ENCODE data around the gene PTCHD1.

PTCHD1 gene

DNA sequence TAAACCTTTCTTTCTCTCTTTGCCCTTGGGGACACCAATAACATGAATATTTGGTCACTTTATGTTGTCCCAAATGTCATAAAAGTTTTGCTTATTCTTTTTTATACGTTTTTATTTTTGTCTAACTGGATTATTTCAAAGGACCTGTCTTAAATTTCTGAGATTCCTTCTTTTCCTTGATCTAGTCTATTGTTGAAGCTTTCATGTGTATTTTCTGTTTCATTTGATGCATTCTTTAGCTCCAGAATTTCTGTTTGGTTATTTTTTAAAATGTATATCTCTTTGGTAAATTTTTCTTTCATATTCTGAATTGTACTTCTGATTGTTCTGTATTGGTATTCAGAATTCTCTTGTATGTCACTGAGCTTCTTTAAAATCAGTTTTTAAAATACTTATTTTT is 88.3 kb downstream of the PTCHD1 start:
- TF ChIP-seq, protein P1, sequence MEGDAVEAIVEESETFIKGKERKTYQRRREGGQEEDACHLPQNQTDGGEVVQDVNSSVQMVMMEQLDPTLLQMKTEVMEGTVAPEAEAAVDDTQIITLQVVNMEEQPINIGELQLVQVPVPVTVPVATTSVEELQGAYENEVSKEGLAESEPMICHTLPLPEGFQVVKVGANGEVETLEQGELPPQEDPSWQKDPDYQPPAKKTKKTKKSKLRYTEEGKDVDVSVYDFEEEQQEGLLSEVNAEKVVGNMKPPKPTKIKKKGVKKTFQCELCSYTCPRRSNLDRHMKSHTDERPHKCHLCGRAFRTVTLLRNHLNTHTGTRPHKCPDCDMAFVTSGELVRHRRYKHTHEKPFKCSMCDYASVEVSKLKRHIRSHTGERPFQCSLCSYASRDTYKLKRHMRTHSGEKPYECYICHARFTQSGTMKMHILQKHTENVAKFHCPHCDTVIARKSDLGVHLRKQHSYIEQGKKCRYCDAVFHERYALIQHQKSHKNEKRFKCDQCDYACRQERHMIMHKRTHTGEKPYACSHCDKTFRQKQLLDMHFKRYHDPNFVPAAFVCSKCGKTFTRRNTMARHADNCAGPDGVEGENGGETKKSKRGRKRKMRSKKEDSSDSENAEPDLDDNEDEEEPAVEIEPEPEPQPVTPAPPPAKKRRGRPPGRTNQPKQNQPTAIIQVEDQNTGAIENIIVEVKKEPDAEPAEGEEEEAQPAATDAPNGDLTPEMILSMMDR (IDR thresholded peaks at IDR 0.05; ENCODE audit: extremely low read depth, insufficient read depth, missing control alignments): no peak
- DNase-seq (ENCODE audit: low spot score): no peak
- in situ Hi-C loops (cut with MboI; ENCODE audit: low pct_unique_long_range_greater_than_20kb, low sequenced_read_pairs, unreplicated experiment): no loop called here

DNA sequence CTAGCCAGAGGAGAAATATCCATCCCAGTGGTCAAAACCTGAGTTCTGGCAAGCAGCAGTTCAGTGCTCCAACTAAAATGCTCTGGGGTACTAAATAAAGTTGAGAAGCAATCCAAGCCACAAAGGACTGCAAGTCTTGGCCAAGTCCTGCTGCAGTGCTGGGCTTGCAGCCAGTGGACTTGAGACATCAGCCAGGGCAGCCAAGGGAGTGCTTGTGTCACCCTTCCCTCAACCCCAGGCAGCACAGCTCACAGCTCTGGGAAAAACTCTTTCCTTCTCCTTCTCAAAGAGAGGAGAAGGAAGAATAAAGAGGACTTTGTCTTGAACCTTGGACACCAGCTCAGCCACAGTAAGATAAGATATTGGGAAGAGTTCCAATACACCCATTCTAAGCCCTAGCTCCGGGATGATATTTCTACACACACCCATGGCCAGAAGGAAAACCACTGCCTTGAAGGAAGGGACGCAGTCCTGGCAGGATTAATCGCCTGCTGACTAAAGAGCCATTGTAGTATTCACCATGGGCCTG is 99.8 kb downstream of the PTCHD1 start:
- in situ Hi-C loops (cut with MboI; ENCODE audit: low pct_unique_long_range_greater_than_20kb, low sequenced_read_pairs, unreplicated experiment): no loop called here
- DNase-seq (ENCODE audit: low spot score): no peak
- TF ChIP-seq, protein P1 (IDR thresholded peaks at IDR 0.05; ENCODE audit: extremely low read depth, insufficient read depth, missing control alignments): no peak

DNA sequence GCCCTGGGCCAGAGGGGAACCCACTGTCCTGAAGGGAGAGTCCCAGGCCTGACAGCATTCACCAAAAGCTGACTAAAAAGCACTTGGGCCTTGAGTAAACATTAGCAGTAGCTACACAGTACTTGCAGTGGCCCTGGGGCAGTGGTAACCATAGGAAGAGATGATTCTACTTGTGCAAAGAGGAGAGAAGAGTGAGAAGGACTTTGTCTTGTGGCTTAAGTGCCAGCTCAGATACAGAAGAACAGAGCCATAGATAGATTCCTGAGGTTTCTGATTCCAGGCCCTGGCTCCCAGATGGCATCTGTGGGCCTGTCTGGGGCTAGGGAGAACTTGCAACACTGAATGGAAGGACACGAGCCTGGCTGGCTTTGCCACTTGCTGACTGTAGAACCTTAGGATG is 100.5 kb downstream of the PTCHD1 start:
- in situ Hi-C loops (cut with MboI; ENCODE audit: low pct_unique_long_range_greater_than_20kb, low sequenced_read_pairs, unreplicated experiment): no loop called here
- no peak for DNase-seq (ENCODE audit: low spot score)
- TF ChIP-seq, protein P1 (IDR thresholded peaks at IDR 0.05; ENCODE audit: extremely low read depth, insufficient read depth, missing control alignments): no peak

DNA sequence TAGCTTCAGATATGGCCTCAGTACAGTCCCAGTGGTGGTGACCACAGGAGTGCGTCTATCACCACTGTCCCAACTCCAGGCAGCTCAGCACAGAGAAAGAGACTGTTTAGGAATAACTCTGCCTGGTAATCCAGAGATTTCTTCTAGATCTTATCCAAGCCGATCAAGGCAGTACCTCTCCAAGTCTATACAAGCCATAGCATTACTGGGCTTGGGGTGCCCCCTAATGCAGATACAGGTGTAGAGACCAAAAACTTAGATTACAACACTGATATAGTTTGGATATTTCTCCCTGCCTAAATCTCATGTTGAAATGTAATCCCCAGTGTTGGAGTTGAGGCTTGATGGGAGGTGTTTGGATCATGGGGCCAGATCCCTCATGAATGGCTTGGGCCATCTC is 100.9 kb downstream of the PTCHD1 start:
- no peak for DNase-seq (ENCODE audit: low spot score)
- in situ Hi-C loops (cut with MboI; ENCODE audit: low pct_unique_long_range_greater_than_20kb, low sequenced_read_pairs, unreplicated experiment): no loop called here
- TF ChIP-seq, protein P1 (IDR thresholded peaks at IDR 0.05; ENCODE audit: extremely low read depth, insufficient read depth, missing control alignments): no peak

DNA sequence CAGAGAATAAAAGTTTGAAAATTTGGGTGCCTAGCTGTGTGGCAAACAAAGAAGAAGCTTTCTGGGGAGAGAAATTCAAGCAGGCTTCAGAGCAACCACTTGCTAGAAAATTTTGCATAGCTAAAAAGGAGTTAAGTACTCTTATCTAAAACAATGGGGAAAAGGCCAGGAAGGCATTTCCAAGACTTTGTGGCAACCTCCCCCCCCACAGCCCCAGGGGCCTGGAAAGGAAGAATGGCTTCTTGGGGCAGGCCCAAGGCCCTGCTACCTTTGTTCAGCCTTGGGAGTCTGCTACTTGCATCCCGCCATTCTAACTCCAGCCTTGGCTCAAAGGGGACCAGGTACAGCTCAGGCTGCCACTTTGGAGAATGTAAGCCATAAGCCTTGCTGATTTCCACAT is 102.2 kb downstream of the PTCHD1 start:
- TF ChIP-seq, protein P1 (IDR thresholded peaks at IDR 0.05; ENCODE audit: extremely low read depth, insufficient read depth, missing control alignments): no peak
- in situ Hi-C loops (cut with MboI; ENCODE audit: low pct_unique_long_range_greater_than_20kb, low sequenced_read_pairs, unreplicated experiment): no loop called here
- DNase-seq (ENCODE audit: low spot score): no peak

DNA sequence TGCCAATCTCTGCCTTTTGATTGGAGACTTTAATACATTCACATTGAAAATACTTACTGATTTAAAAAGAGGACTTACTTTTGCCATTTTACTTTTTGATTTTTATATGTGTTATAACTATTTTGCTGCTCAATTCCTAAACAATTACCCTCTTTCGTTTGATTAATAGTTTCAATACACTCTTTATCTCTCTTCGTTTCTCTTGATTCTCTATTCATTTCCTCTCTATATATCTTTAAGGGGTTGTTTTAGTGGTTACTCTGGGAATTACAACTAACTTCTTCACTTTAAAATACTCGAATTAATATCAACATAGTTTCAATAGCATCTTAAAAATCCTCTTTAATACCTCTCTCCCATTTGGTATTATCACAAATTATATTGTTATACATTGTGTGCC is 116.6 kb downstream of the PTCHD1 start:
- in situ Hi-C loops (cut with MboI; ENCODE audit: low pct_unique_long_range_greater_than_20kb, low sequenced_read_pairs, unreplicated experiment): no loop called here
- no peak for DNase-seq (ENCODE audit: low spot score)
- TF ChIP-seq, protein P1 (IDR thresholded peaks at IDR 0.05; ENCODE audit: extremely low read depth, insufficient read depth, missing control alignments): no peak
